K562 (cell line): ENCODE measurements around the gene ZBTB20. TPM values are rescaled to one million over a fixed set of nuclear protein-coding genes. Genes with fewer than 3 reads are reported as not detected.

Source experiments
- ATAC-seq: fragments of 200-7000 bp; cut with Tn5 transposase; 3 replicates; pipeline ENCODE4 v1.9.1; 2020; ENCODE audit warnings: moderate library complexity
- BruUV-seq: library from RNA; stranded (reverse); fragments of 400-500 nt; replicated peaks from 2 replicates; lab custom pipeline; 2021; lab: Mats Ljungman, UMichigan
- CTCF ChIA-PET: fragments of 300-600 bp; formaldehyde crosslinking; extraction: SDS; loops from one replicate; lab custom pipeline; 2021; ENCODE audit warnings: low intra/inter-chr PET ratio; lab: Yijun Ruan, JAX
- POLR2A ChIA-PET: fragments of 300-600, 350-650 bp; sonication (Branson Sonifier 250); formaldehyde crosslinking; extraction: SDS; loops from one replicate; lab custom pipeline; 2021; ENCODE audit warnings: antibody characterized with exemption, inconsistent platforms; lab: Yijun Ruan, JAX
- DNase-seq, 4 experiments: peaks; one replicate each; pipeline versions ENCODE4 v3.0.0 to v3.0.0-alpha.2; 2011 to 2018; ENCODE audit warnings: low spot score in 3 of 4, mixed read lengths in 3 of 4; ENCODE audit errors: extremely low read depth in 1 of 4
- FAIRE-seq: peaks from 2 replicates; lab custom pipeline; 2011; peaks lifted over from hg19 to GRCh38; lab: Jason Lieb, UNC
- H2AFZ ChIP-seq: 2 replicates; pipeline ENCODE4 v1.6.0; 2011; ENCODE audit warnings: low read depth, low read length, control low read depth, inconsistent platforms
- H3K27ac ChIP-seq: fragments of 200-600 bp; 3 replicates; pipeline ENCODE4 v1.8.0; 2011; ENCODE audit warnings: low read depth, mild to moderate bottlenecking, control low read depth, inconsistent platforms, low read length, moderate library complexity, mixed read lengths; ENCODE audit errors: extremely low read depth
- H3K27me3 ChIP-seq, 2 experiments: fragments of 300-600 bp in 1 of 2; 2 replicates in 1 of 2; 3 replicates in 1 of 2; pipeline versions ENCODE4 v1.6.0 to v1.8.0; 2011; ENCODE audit warnings: inconsistent platforms in 2 of 2, low read length in 2 of 2, mild to moderate bottlenecking in 1 of 2, mixed read lengths in 1 of 2, moderate library complexity in 1 of 2; ENCODE audit not compliant: control insufficient read depth in 2 of 2, insufficient read depth in 2 of 2
- H3K36me3 ChIP-seq: fragments of 300-600 bp; 3 replicates; pipeline ENCODE4 v1.8.0; 2011; ENCODE audit warnings: mild to moderate bottlenecking, low read length, inconsistent platforms; ENCODE audit not compliant: control insufficient read depth, insufficient read depth
- H3K4me1 ChIP-seq, 2 experiments: fragments of 200-600 bp in 1 of 2; replicated peaks in 1 of 2; 2 replicates in 1 of 2; 3 replicates in 1 of 2; pipeline versions ENCODE4 v1.5.1 to v1.8.0; 2011; ENCODE audit warnings: inconsistent platforms in 2 of 2, low read length in 2 of 2, mild to moderate bottlenecking in 1 of 2, mixed read lengths in 1 of 2, moderate library complexity in 1 of 2; ENCODE audit not compliant: control insufficient read depth in 2 of 2, insufficient read depth in 2 of 2
- H3K4me2 ChIP-seq: 2 replicates; pipeline ENCODE4 v1.6.1; 2011; ENCODE audit warnings: low read length, control low read depth, inconsistent platforms, mixed read lengths; ENCODE audit not compliant: insufficient read depth
- H3K4me3 ChIP-seq: fragments of 200-600 bp; sonication (generic), shearing (Covaris generic); 2 replicates; pipeline ENCODE4 v1.5.1; 2016; ENCODE audit warnings: control low read depth, inconsistent platforms
- H3K79me2 ChIP-seq: fragments of 200-600 bp; 3 replicates; pipeline ENCODE4 v1.8.0; 2011; ENCODE audit warnings: low read length, inconsistent platforms; ENCODE audit not compliant: control insufficient read depth, insufficient read depth
- H3K9ac ChIP-seq, 2 experiments: 2 replicates each; pipeline versions ENCODE4 v1.6.0 to v1.6.1; 2011; ENCODE audit warnings: low read depth in 2 of 2, low read length in 2 of 2, control low read depth in 1 of 2, inconsistent platforms in 1 of 2, mild to moderate bottlenecking in 1 of 2, mixed read lengths in 1 of 2; ENCODE audit not compliant: insufficient read depth in 1 of 2
- H3K9me1 ChIP-seq: one replicate; pipeline ENCODE4 v1.6.0; 2011; ENCODE audit warnings: inconsistent platforms, mild to moderate bottlenecking, low read length, moderate library complexity; ENCODE audit not compliant: control insufficient read depth, insufficient read depth
- H3K9me3 ChIP-seq: replicated peaks from 2 replicates; pipeline ENCODE4 v1.5.1; 2011; ENCODE audit warnings: low read depth, low read length, inconsistent platforms; ENCODE audit not compliant: control insufficient read depth, insufficient read depth
- H4K20me1 ChIP-seq: replicated peaks from 2 replicates; pipeline ENCODE4 v1.6.1; 2011; ENCODE audit warnings: low read length, inconsistent platforms, mixed read lengths; ENCODE audit not compliant: control insufficient read depth, insufficient read depth
- CEBPZ ChIP-seq: fragments of 150-350 bp; IDR thresholded peaks from 2 replicates; pipeline ENCODE4 v1.6.1; 2014; ENCODE audit warnings: low read depth, mild to moderate bottlenecking, low read length, borderline replicate concordance
- GATAD2A ChIP-seq: fragments of 450-650 bp; IDR thresholded peaks from 2 replicates; pipeline ENCODE4 v1.6.1; 2017
- KDM4B ChIP-seq, 2 experiments: fragments of 450-650 bp in 1 of 2; sonication (generic) in 1 of 2; IDR thresholded peaks; 2 replicates each; pipeline ENCODE4 v1.6.1; 2016 to 2017; ENCODE audit warnings: borderline replicate concordance in 2 of 2, antibody characterized with exemption in 1 of 2, low read depth in 1 of 2, mild to moderate bottlenecking in 1 of 2
- KDM5B ChIP-seq: fragments of 200-600 bp; sonication (generic); IDR thresholded peaks from 2 replicates; pipeline ENCODE4 v1.6.1; 2012; ENCODE audit warnings: low read depth, mild to moderate bottlenecking, moderate library complexity, low read length, control low read depth, inconsistent platforms; ENCODE audit not compliant: insufficient replicate concordance
- NR4A1 ChIP-seq, 2 experiments: fragments of 250-450 bp in 1 of 2; fragments of 450-650 bp in 1 of 2; sonication (Bioruptor Pico) in 1 of 2; IDR thresholded peaks; 2 replicates each; pipeline versions ENCODE4 v1.4.0 to v1.6.1; 2016 to 2020; ENCODE audit warnings: mild to moderate bottlenecking in 2 of 2, missing compliant biosample characterization in 1 of 2, missing genetic modification characterization in 1 of 2, moderate library complexity in 1 of 2
- RAD21 ChIP-seq, 2 experiments: fragments of 250-450 bp in 1 of 2; fragments of 450-650 bp in 1 of 2; sonication (Bioruptor Pico) in 1 of 2; formaldehyde crosslinking in 1 of 2; IDR thresholded peaks in 1 of 2; conservative IDR thresholded peaks in 1 of 2; 2 replicates each; pipeline versions ENCODE4 v1.4.0 to v1.8.0; 2020 to 2022; ENCODE audit warnings: mild to moderate bottlenecking in 2 of 2, moderate library complexity in 1 of 2
- ZNF263 ChIP-seq: sonication (generic); formaldehyde crosslinking; IDR thresholded peaks from 2 replicates; pipeline ENCODE4 v1.8.0; 2022; ENCODE audit warnings: mild to moderate bottlenecking, missing genetic modification reagents, borderline replicate concordance
- ZNF778 ChIP-seq: fragments of 450-650 bp; formaldehyde crosslinking; IDR thresholded peaks from 2 replicates; pipeline ENCODE4 v1.4.0; 2020; ENCODE audit warnings: mild to moderate bottlenecking, moderate library complexity
- WGBS: fragments of 100-300 bp; shearing (Covaris generic); methylation state at CpG from one replicate; pipeline ENCODE4 v1.1.6; 2016; ENCODE audit warnings: low coverage, mixed read lengths; ENCODE audit not compliant: insufficient coverage; ENCODE audit errors: missing lambda C conversion rate; 5-methylcytosine and 5-hydroxymethylcytosine counted together
- in situ Hi-C: fragments of 300-500 bp; cut with MboI; formaldehyde crosslinking; loops from 4 replicates; pipeline ENCODE4 v1.15.0; 2018; ENCODE audit warnings: inconsistent platforms, mixed read lengths
- intact Hi-C: fragments of 100-400 bp; cut with micrococcal nuclease; formaldehyde crosslinking; loops from 2 replicates; pipeline ENCODE4 v1.14.2; 2022
- polyA plus RNA-seq, 8 experiments: library from polyadenylated mRNA; depleted of rRNA in 4 of 8; stranded (reverse) in 5 of 8; unstranded in 3 of 8; fragments of >200 nt; fragmentation: Nextera tagmentation in 2 of 8; fragmentation: Illumina TruSeq in 1 of 8; extraction: Ambion mirVana in 2 of 8; extraction: Trizol in 1 of 8; gene quantifications; 2 replicates each; pipeline versions ENCODE4 v1.2.1 to v1.2.3, GENCODE V29; 2011 to 2014; ENCODE audit warnings: inconsistent platforms in 1 of 8, missing spikeins in 1 of 8
- total RNA-seq, 7 experiments: library from RNA; depleted of rRNA in 6 of 7; stranded (reverse); fragments of >200 nt in 6 of 7; fragmentation: Illumina TruSeq in 2 of 7; extraction: Trizol in 2 of 7; gene quantifications; 2 replicates each; pipeline versions ENCODE4 v1.2.1 to v1.2.3, GENCODE V29; 2011 to 2021; ENCODE audit warnings: low replicate concordance in 1 of 7

The ZBTB20 gene
- total and polyA plus RNA-seq, 9 of the 15 experiments (the other 6 are each of a cell fraction or from before 2014, with no cell fraction given) = 0.17 to 1.7 (median 0.45) TPM

GRCh38 chr3:115071601-115072000 lies 75.5 kb downstream of the ZBTB20 start:
- H3K36me3 ChIP-seq = no peaks in the 10 kb centered on the region
- no TSS peak for BruUV-seq
- DNase-seq (no peak), FAIRE-seq (no peak), ATAC-seq (no peak)
- H3K27me3 ChIP-seq = no peaks in the 10 kb centered on the region
- ChIA-PET POLR2A (no interaction called here), CTCF (no interaction called here)
- no peak overlapping the region for H3K4me2 ChIP-seq
- intact Hi-C loops = no loop called here
- no peak overlapping the region for H2AFZ ChIP-seq
- in situ Hi-C loops = no loop called here
- no peak overlapping the region for H3K4me3 ChIP-seq
- no peaks in the 10 kb centered on the region for H3K79me2 ChIP-seq
- no peak overlapping the region for H3K9ac ChIP-seq
- H3K9me1 ChIP-seq = no peaks in the 10 kb centered on the region
- TF ChIP-seq CEBPZ (no peak), ZNF778 (no peak), KDM4B (IDR thresholded peaks at IDR 0.05; ENCODE audit: borderline replicate concordance in 2 of 2, low read depth in 1 of 2) (no peak), RAD21 (CRISPR knock-in tag; conservative IDR thresholded peaks at IDR 0.05 in 1 of 2, IDR thresholded peaks at IDR 0.05 in 1 of 2) (no peak), KDM5B (no peak), NR4A1 (CRISPR knock-in tag; IDR thresholded peaks at IDR 0.05) (no peak), NR4A1 (tag; IDR thresholded peaks at IDR 0.05) (no peak), GATAD2A (no peak), ZNF263 (CRISPR knock-in tag) (no peak)
- no peaks in the 10 kb centered on the region for H4K20me1 ChIP-seq
- H3K27ac ChIP-seq = no peak overlapping the region
- WGBS = 29% methylated on average over 5 of the region's 5 CpGs
- no peaks in the 10 kb centered on the region for H3K4me1 ChIP-seq
- H3K9me3 ChIP-seq = no peaks in the 10 kb centered on the region
